H1 (cell line): ENCODE data around the gene ISG20L2. TPM values are rescaled to one million over a fixed set of nuclear protein-coding genes. Genes with fewer than 3 reads are reported as not detected.

Experiments used
- ASH2L ChIP-seq: fragments of 200-600, 300-600 bp; sonication (generic); IDR thresholded peaks from one replicate; pipeline ENCODE4 v1.7.1; 2017; ENCODE audit warnings: low read length
- ATF2 ChIP-seq: IDR thresholded peaks from 2 replicates; pipeline ENCODE4 v1.6.1; 2012; ENCODE audit warnings: low read length, inconsistent platforms
- BACH1 ChIP-seq: IDR thresholded peaks from 2 replicates; pipeline ENCODE4 v1.6.1; 2012; ENCODE audit warnings: low read length, improper control_type of control experiment
- BRCA1 ChIP-seq: IDR thresholded peaks from 2 replicates; pipeline ENCODE4 v1.6.1; 2012; ENCODE audit warnings: low read depth, low read length, improper control_type of control experiment
- CBX5 ChIP-seq: fragments of 300-800, 300-1000 bp; sonication (generic); IDR thresholded peaks from 2 replicates; pipeline ENCODE4 v1.7.1; 2016; ENCODE audit warnings: antibody characterized with exemption, low read length, low read depth
- CBX8 ChIP-seq: fragments of 300-800, 300-1000 bp; sonication (generic); IDR thresholded peaks from 2 replicates; pipeline ENCODE4 v1.7.1; 2016; ENCODE audit warnings: low read depth, low read length, borderline replicate concordance
- CREB1 ChIP-seq: IDR thresholded peaks from 2 replicates; pipeline ENCODE4 v1.6.1; 2012; ENCODE audit warnings: inconsistent platforms
- EGR1 ChIP-seq: IDR thresholded peaks from 2 replicates; pipeline ENCODE4 v1.6.1; 2011; ENCODE audit warnings: low read depth, low read length, borderline replicate concordance
- GABPA ChIP-seq: IDR thresholded peaks from 2 replicates; pipeline ENCODE4 v1.6.1; 2011; ENCODE audit warnings: mild to moderate bottlenecking, low read length, moderate library complexity, borderline replicate concordance; ENCODE audit not compliant: insufficient read depth
- GTF2F1 ChIP-seq: IDR thresholded peaks from 2 replicates; pipeline ENCODE4 v1.6.1; 2012; ENCODE audit warnings: low read depth, low read length, improper control_type of control experiment, borderline replicate concordance
- HDAC2 ChIP-seq, 2 experiments: fragments of 300-600 bp in 1 of 2; sonication (generic) in 1 of 2; IDR thresholded peaks; 2 replicates each; pipeline ENCODE4 v1.6.1; 2011 to 2012; ENCODE audit warnings: low read depth in 2 of 2, low read length in 2 of 2, mild to moderate bottlenecking in 2 of 2, moderate library complexity in 2 of 2, borderline replicate concordance in 1 of 2, inconsistent platforms in 1 of 2
- JUND ChIP-seq: IDR thresholded peaks from 2 replicates; pipeline ENCODE4 v1.6.1; 2011; ENCODE audit warnings: mild to moderate bottlenecking, improper control_type of control experiment, low read length
- NANOG ChIP-seq: IDR thresholded peaks from 2 replicates; pipeline ENCODE4 v1.6.1; 2011; ENCODE audit warnings: low read length, low read depth, mild to moderate bottlenecking, inconsistent platforms; ENCODE audit not compliant: insufficient read depth, poor library complexity, severe bottlenecking
- NRF1 ChIP-seq: IDR thresholded peaks from 2 replicates; pipeline ENCODE4 v1.6.1; 2011; ENCODE audit warnings: mild to moderate bottlenecking, low read depth, low read length, improper control_type of control experiment
- RFX5 ChIP-seq: IDR thresholded peaks from 2 replicates; pipeline ENCODE4 v1.6.1; 2011; ENCODE audit warnings: low read depth, low read length, improper control_type of control experiment, borderline replicate concordance
- SIN3A ChIP-seq, 2 experiments: IDR thresholded peaks in 1 of 2; conservative IDR thresholded peaks in 1 of 2; 2 replicates each; pipeline ENCODE4 v1.6.1; 2011 to 2012; ENCODE audit warnings: low read length in 2 of 2, improper control_type of control experiment in 1 of 2, low read depth in 1 of 2, mild to moderate bottlenecking in 1 of 2
- SIRT6 ChIP-seq: IDR thresholded peaks from one replicate; pipeline ENCODE4 v1.7.1; 2012; ENCODE audit warnings: low read length, inconsistent platforms
- SP1 ChIP-seq: IDR thresholded peaks from 2 replicates; pipeline ENCODE4 v1.6.1; 2011; ENCODE audit warnings: low read depth, low read length
- SRF ChIP-seq: IDR thresholded peaks from 2 replicates; pipeline ENCODE4 v1.6.1; 2011; ENCODE audit warnings: mild to moderate bottlenecking, low read depth, low read length, moderate library complexity
- polyA plus RNA-seq, 7 experiments: library from polyadenylated mRNA; depleted of rRNA in 3 of 7; stranded (reverse) in 5 of 7; unstranded in 2 of 7; fragments of >200 nt in 5 of 7; fragments of 200-250 nt in 2 of 7; gene quantifications; 1 replicate in 5 of 7; 2 replicates in 1 of 7; 4 replicates in 1 of 7; pipeline versions ENCODE4 v1.2.1 to v1.2.3, GENCODE V29; 2011 to 2013; ENCODE audit warnings: missing spikeins in 2 of 7, mixed read lengths in 2 of 7
- total RNA-seq: library from RNA; stranded (reverse); fragmentation: NEBNext Ultra II Directional; extraction: Animal tissue kit (Norgen Biotek cat#: 25700); gene quantifications from 2 replicates; pipeline ENCODE4 v1.2.1, GENCODE V29; 2021
- TF ChIP-seq, protein P1 (sequence below): IDR thresholded peaks from 2 replicates; pipeline ENCODE4 v1.6.1; 2012; ENCODE audit warnings: inconsistent platforms
- TF ChIP-seq, protein P2 (sequence below): IDR thresholded peaks from 2 replicates; pipeline ENCODE4 v1.6.1; 2011; ENCODE audit warnings: low read depth, mild to moderate bottlenecking, low read length; ENCODE audit not compliant: insufficient read depth

Gene ISG20L2
- total and polyA plus RNA-seq, 2 of the 8 experiments (the other 6 are each of a cell fraction or from before 2014, with no cell fraction given), result 47.5 to 53.0 TPM

- TF ChIP-seq BRCA1 (peak; percentile 56), EGR1 (peak; percentile 35; the same call in 1 of the 2 replicates), CREB1 (peak; percentile 99), NRF1 (no peak), ASH2L (peak; percentile 80), GTF2F1 (0 out of 2 replicates have a peak, but pooled peaks have one; percentile 49), HDAC2 (IDR thresholded peaks at IDR 0.05; ENCODE audit: borderline replicate concordance in 1 of 2, low read depth in 2 of 2, low read length in 2 of 2) (0 out of 4 replicates have a peak, but pooled peaks of 1 of the 2 experiments have one; percentile 44), NANOG (no peak), SP1 (peak; percentile 83), BACH1 (no peak), CBX8 (no peak), ATF2 (0 out of 2 replicates have a peak, but pooled peaks have one; percentile 81), GABPA (peak; percentile 67; the same call in 1 of the 2 replicates), CBX5 (no peak), SRF (peak; percentile 68), SIRT6 (no peak), SIN3A (conservative IDR thresholded peaks at IDR 0.05 in 1 of 2, IDR thresholded peaks at IDR 0.05 in 1 of 2; ENCODE audit: low read depth in 1 of 2, low read length in 2 of 2) (peak in 1 of 2 experiments; percentile 50; a peak in 2 of 4 replicates), JUND (peak; percentile 14; the same call in 1 of the 2 replicates), RFX5 (no peak)
- TF ChIP-seq, protein P1, sequence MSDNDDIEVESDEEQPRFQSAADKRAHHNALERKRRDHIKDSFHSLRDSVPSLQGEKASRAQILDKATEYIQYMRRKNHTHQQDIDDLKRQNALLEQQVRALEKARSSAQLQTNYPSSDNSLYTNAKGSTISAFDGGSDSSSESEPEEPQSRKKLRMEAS, result peak; percentile 58; the same call in 1 of the 2 replicates
- TF ChIP-seq, protein P2, sequence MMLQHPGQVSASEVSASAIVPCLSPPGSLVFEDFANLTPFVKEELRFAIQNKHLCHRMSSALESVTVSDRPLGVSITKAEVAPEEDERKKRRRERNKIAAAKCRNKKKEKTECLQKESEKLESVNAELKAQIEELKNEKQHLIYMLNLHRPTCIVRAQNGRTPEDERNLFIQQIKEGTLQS, result peak; percentile 67
Observed at GRCh38 chr1:156728599-156729462, at the start of gene ISG20L2 (continued).
